PC-3 (cell line): ENCODE results near the gene DAAM1. TPM values are rescaled to one million over a fixed set of nuclear protein-coding genes. Genes with fewer than 3 reads are reported as not detected.

ENCODE experiments used
- ATAC-seq: fragments of 200-7000 bp; cut with Tn5 transposase; 2 replicates; pipeline ENCODE4 v1.9.1; 2020; ENCODE audit warnings: mild to moderate bottlenecking, moderate library complexity
- BruUV-seq: library from RNA; stranded (reverse); fragments of 400-500 nt; replicated peaks from 2 replicates; lab custom pipeline; 2021; lab: Mats Ljungman, UMichigan
- CTCF ChIA-PET: fragments of 300-600 bp; sonication (Branson Sonifier 250); formaldehyde crosslinking; loops from one replicate; lab custom pipeline; 2022; ENCODE audit warnings: antibody characterized with exemption; lab: Charles Lee
- POLR2A ChIA-PET: fragments of 300-600 bp; sonication (Branson Sonifier 250); formaldehyde crosslinking; loops from one replicate; lab custom pipeline; 2022; ENCODE audit warnings: antibody characterized with exemption; ENCODE audit not compliant: unreplicated experiment; lab: Charles Lee
- DNase-seq: peaks from one replicate; pipeline ENCODE4 v3.0.0-alpha.2; 2015
- H2AFZ ChIP-seq: fragments of 300-600 bp; sonication (generic); 2 replicates; pipeline ENCODE4 v1.6.0; 2016; ENCODE audit warnings: antibody characterized with exemption, low read length
- H3F3A ChIP-seq: fragments of 300-600 bp; sonication (generic); one replicate; pipeline ENCODE4 v1.6.0; 2017; ENCODE audit warnings: antibody characterized with exemption, low read length, control low read depth, mild to moderate bottlenecking; ENCODE audit not compliant: unreplicated experiment
- H3K27ac ChIP-seq: fragments of 300-600 bp; sonication (generic); 2 replicates; pipeline ENCODE4 v1.5.1; 2016; ENCODE audit warnings: mild to moderate bottlenecking, low read length
- H3K27me3 ChIP-seq: fragments of 300-600 bp; sonication (generic); 2 replicates; pipeline ENCODE4 v1.6.1; 2016; ENCODE audit warnings: low read length, mixed read lengths
- H3K36me3 ChIP-seq: fragments of 300-600 bp; sonication (generic); 2 replicates; pipeline ENCODE4 v1.6.1; 2016; ENCODE audit warnings: low read depth, mixed run types, low read length, mixed read lengths
- H3K4me1 ChIP-seq: fragments of 300-600 bp; sonication (generic); 2 replicates; pipeline ENCODE4 v1.5.1; 2016; ENCODE audit warnings: low read length; ENCODE audit not compliant: insufficient read depth
- H3K4me2 ChIP-seq: fragments of 300-600 bp; sonication (generic); 2 replicates; pipeline ENCODE4 v1.6.0; 2016; ENCODE audit warnings: low read length
- H3K4me3 ChIP-seq: fragments of 300-600 bp; sonication (generic); 2 replicates; pipeline ENCODE4 v1.5.1; 2016; ENCODE audit warnings: mild to moderate bottlenecking, low read length, mixed read lengths
- H3K79me2 ChIP-seq: fragments of 300-600 bp; sonication (generic); 2 replicates; pipeline ENCODE4 v1.6.1; 2017; ENCODE audit warnings: low read length, mixed read lengths
- H3K9ac ChIP-seq: fragments of 300-600 bp; sonication (generic); 2 replicates; pipeline ENCODE4 v1.6.0; 2016; ENCODE audit warnings: mild to moderate bottlenecking, low read length
- H3K9me2 ChIP-seq: fragments of 300-600 bp; sonication (generic); replicated peaks from 2 replicates; pipeline ENCODE4 v1.6.1; 2016; ENCODE audit warnings: mixed run types, low read length, mixed read lengths
- H3K9me3 ChIP-seq: fragments of 300-600 bp; sonication (generic); 2 replicates; pipeline ENCODE4 v1.6.1; 2016; ENCODE audit warnings: low read length, mixed read lengths
- H4K20me1 ChIP-seq: fragments of 300-600 bp; sonication (generic); 2 replicates; pipeline ENCODE4 v1.6.1; 2016; ENCODE audit warnings: low read length, mixed read lengths
- CTCF ChIP-seq: fragments of 300-600 bp; sonication (generic); conservative IDR thresholded peaks from 2 replicates; pipeline ENCODE4 v1.5.1; 2017; ENCODE audit warnings: antibody characterized with exemption, low read depth, mild to moderate bottlenecking, low read length
- EZH2 ChIP-seq: fragments of 300-600 bp; sonication (generic); IDR thresholded peaks from one replicate; pipeline ENCODE4 v1.6.1; 2017; ENCODE audit warnings: antibody characterized with exemption, mild to moderate bottlenecking, low read length; ENCODE audit not compliant: unreplicated experiment
- EZH2phosphoT487 ChIP-seq: fragments of 300-600 bp; sonication (generic); IDR thresholded peaks from 2 replicates; pipeline ENCODE4 v1.6.1; 2018; ENCODE audit warnings: mild to moderate bottlenecking, antibody characterized with exemption, low read length, borderline replicate concordance
- intact Hi-C: fragments of 100-400 bp; cut with micrococcal nuclease; formaldehyde crosslinking; loops from 2 replicates; pipeline ENCODE4 v1.9.0; 2023
- total RNA-seq: library from RNA; depleted of rRNA; stranded (reverse); fragments of >200 nt; gene quantifications from 2 replicates; pipeline ENCODE4 v1.2.3, GENCODE V29; 2014

DAAM1 gene
- total RNA-seq, 1 experiment from 2014 or later, result 32.7 TPM

- peak; percentile 52 for ATAC-seq
- Histone ChIP-seq H3K79me2 (no peaks in the 10 kb centered on the region), H3K27ac (peak overlapping the region; percentile 4; the same call in 1 of the 2 replicates), H3K9me3 (no peaks in the 10 kb centered on the region), H3K4me1 (peaks cover 40% of the 10 kb centered on the region), H3K9me2 (no peaks in the 10 kb centered on the region), H3K4me3 (no peak overlapping the region), H3F3A (peaks cover 9% of the 10 kb centered on the region), H3K36me3 (peaks cover 3% of the 10 kb centered on the region; the same call in 1 of the 2 replicates), H3K27me3 (no peaks in the 10 kb centered on the region), H2AFZ (no peak overlapping the region), H3K9ac (no peak overlapping the region), H3K4me2 (0 out of 2 replicates have a peak overlapping the region, but pooled peaks have one; percentile 8), H4K20me1 (no peaks in the 10 kb centered on the region)
- peak; percentile 83 for DNase-seq
- CTCF ChIA-PET, result no interaction called here
- BruUV-seq, result no TSS peak
- intact Hi-C loops, result no loop called here
- POLR2A ChIA-PET, result no interaction called here
- TF ChIP-seq CTCF (no peak), EZH2phosphoT487 (no peak), EZH2 (no peak)
Measured at GRCh38 chr14:59354666-59355065, 166.2 kb downstream of the DAAM1 start.

GRCh38 chr14:59355091-59355490, 166.6 kb downstream of the DAAM1 start:
- DNase-seq, result no peak
- Histone ChIP-seq H3K9ac (no peak overlapping the region), H3K9me2 (no peaks in the 10 kb centered on the region), H3F3A (peaks cover 11% of the 10 kb centered on the region), H3K4me3 (no peak overlapping the region), H3K4me1 (peaks cover 44% of the 10 kb centered on the region), H3K4me2 (0 out of 2 replicates have a peak overlapping the region, but pooled peaks have one; percentile 8), H4K20me1 (no peaks in the 10 kb centered on the region), H3K27ac (peak overlapping the region; percentile 4; the same call in 1 of the 2 replicates), H3K27me3 (no peaks in the 10 kb centered on the region), H3K9me3 (no peaks in the 10 kb centered on the region), H3K36me3 (peaks cover 3% of the 10 kb centered on the region; the same call in 1 of the 2 replicates), H2AFZ (no peak overlapping the region), H3K79me2 (no peaks in the 10 kb centered on the region)
- ChIA-PET POLR2A (no interaction called here), CTCF (no interaction called here)
- no peak for ATAC-seq
- BruUV-seq, result no TSS peak
- TF ChIP-seq EZH2 (no peak), EZH2phosphoT487 (no peak), CTCF (no peak)
- intact Hi-C loops, result no loop called here

GRCh38 chr14:59356312-59356711, 167.8 kb downstream of the DAAM1 start:
- Histone ChIP-seq H2AFZ (no peak overlapping the region), H3K4me3 (no peak overlapping the region), H3K9me3 (no peaks in the 10 kb centered on the region), H3K9me2 (no peaks in the 10 kb centered on the region), H3K27ac (no peak overlapping the region), H3K4me2 (no peak overlapping the region), H3K27me3 (no peaks in the 10 kb centered on the region), H3K36me3 (peaks cover 3% of the 10 kb centered on the region; the same call in 1 of the 2 replicates), H3K4me1 (peaks cover 56% of the 10 kb centered on the region), H3K9ac (no peak overlapping the region), H3K79me2 (no peaks in the 10 kb centered on the region), H4K20me1 (no peaks in the 10 kb centered on the region), H3F3A (peaks cover 20% of the 10 kb centered on the region)
- intact Hi-C loops, result no loop called here
- ATAC-seq (no peak), DNase-seq (peak; percentile 60)
- no peak for TF ChIP-seq EZH2phosphoT487
- no peak for TF ChIP-seq EZH2
- no peak for TF ChIP-seq CTCF
- no TSS peak for BruUV-seq
- ChIA-PET CTCF (no interaction called here), POLR2A (no interaction called here)
